GM19193 (cell line): ENCODE measurements around the gene DHRS2.

Source experiments
- POLR2A ChIP-seq: IDR thresholded peaks from 4 replicates; pipeline ENCODE4 v1.6.1; 2011; ENCODE audit not compliant: insufficient read depth, insufficient read length; ENCODE audit errors: extremely low read depth

Gene DHRS2

GRCh38 chr14:23654231-23654630, 18.1 kb downstream of the DHRS2 start:
- no peak for TF ChIP-seq POLR2A

- TF ChIP-seq POLR2A: no peak
Measured at GRCh38 chr14:23657959-23658470, 21.9 kb downstream of the DHRS2 start.

GRCh38 chr14:23660290-23661226, 24.4 kb downstream of the DHRS2 start:
- TF ChIP-seq POLR2A: no peak

GRCh38 chr14:23661542-23661941, 25.4 kb downstream of the DHRS2 start:
- TF ChIP-seq POLR2A: no peak

- TF ChIP-seq POLR2A: no peak
Measured at GRCh38 chr14:23663127-23663526, 27.0 kb downstream of the DHRS2 start.

- no peak for TF ChIP-seq POLR2A
Measured at GRCh38 chr14:23663711-23664110, 27.5 kb downstream of the DHRS2 start.

GRCh38 chr14:23664207-23664885, 28.2 kb downstream of the DHRS2 start:
- no peak for TF ChIP-seq POLR2A

GRCh38 chr14:23665302-23666016, 29.3 kb downstream of the DHRS2 start:
- no peak for TF ChIP-seq POLR2A

GRCh38 chr14:23667134-23667533, 31.0 kb downstream of the DHRS2 start:
- TF ChIP-seq POLR2A: no peak

- TF ChIP-seq POLR2A: no peak
Measured at GRCh38 chr14:23669441-23669840, 33.3 kb downstream of the DHRS2 start.

GRCh38 chr14:23670481-23670880, 34.3 kb downstream of the DHRS2 start:
- TF ChIP-seq POLR2A: no peak

GRCh38 chr14:23672200-23672599, 36.0 kb downstream of the DHRS2 start:
- TF ChIP-seq POLR2A: no peak

- TF ChIP-seq POLR2A: no peak
Measured at GRCh38 chr14:23675337-23675736, 39.2 kb downstream of the DHRS2 start.

GRCh38 chr14:23675906-23676305, 39.7 kb downstream of the DHRS2 start:
- TF ChIP-seq POLR2A: no peak

- TF ChIP-seq POLR2A: no peak
Measured at GRCh38 chr14:23681337-23681736, 45.2 kb downstream of the DHRS2 start.
